Tibial nerve (tissue), 4 donors: ENCODE measurements around the gene MORC2.

Experiments used
- EP300 ChIP-seq, 2 donors: sonication (generic); formaldehyde crosslinking; IDR thresholded peaks; one replicate each; pipeline ENCODE4 v1.6.1; 2017; ENCODE audit warnings: antibody characterized with exemption in 2 of 2, mild to moderate bottlenecking in 1 of 2
- TF ChIP-seq, protein P1 (sequence below), 5 experiments: fragments of 200-600 bp in 3 of 5; fragments of 450-650 bp in 2 of 5; sonication (generic) in 3 of 5; IDR thresholded peaks; one replicate each; pipeline ENCODE4 v1.5.1; 2016 to 2019; ENCODE audit warnings: antibody characterized with exemption in 5 of 5, mild to moderate bottlenecking in 3 of 5, moderate library complexity in 2 of 5

- TF ChIP-seq, protein P1, sequence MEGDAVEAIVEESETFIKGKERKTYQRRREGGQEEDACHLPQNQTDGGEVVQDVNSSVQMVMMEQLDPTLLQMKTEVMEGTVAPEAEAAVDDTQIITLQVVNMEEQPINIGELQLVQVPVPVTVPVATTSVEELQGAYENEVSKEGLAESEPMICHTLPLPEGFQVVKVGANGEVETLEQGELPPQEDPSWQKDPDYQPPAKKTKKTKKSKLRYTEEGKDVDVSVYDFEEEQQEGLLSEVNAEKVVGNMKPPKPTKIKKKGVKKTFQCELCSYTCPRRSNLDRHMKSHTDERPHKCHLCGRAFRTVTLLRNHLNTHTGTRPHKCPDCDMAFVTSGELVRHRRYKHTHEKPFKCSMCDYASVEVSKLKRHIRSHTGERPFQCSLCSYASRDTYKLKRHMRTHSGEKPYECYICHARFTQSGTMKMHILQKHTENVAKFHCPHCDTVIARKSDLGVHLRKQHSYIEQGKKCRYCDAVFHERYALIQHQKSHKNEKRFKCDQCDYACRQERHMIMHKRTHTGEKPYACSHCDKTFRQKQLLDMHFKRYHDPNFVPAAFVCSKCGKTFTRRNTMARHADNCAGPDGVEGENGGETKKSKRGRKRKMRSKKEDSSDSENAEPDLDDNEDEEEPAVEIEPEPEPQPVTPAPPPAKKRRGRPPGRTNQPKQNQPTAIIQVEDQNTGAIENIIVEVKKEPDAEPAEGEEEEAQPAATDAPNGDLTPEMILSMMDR (IDR thresholded peaks at IDR 0.05), result no peak
- TF ChIP-seq EP300 (IDR thresholded peaks at IDR 0.05), result no peak
These were observed 19.6 kb downstream of the MORC2 start for GRCh38 chr22:30948930-30949342.
